Colon (tissue), 2 donors: ENCODE results near the gene SHISA4.
"Not testable (repeated sequence)": the region's sequence is repeated elsewhere in the genome, so short reads cannot be mapped to it uniquely, and the experiment has no call there.

ENCODE experiments used
- FAIRE-seq: peaks from 2 replicates; lab custom pipeline; 2012; peaks lifted over from hg19 to GRCh38; lab: Jason Lieb, UNC
- donor health status: control.
- donor health status: control.

SHISA4 gene

GRCh38 chr1:201930803-201931202 lies 42.1 kb downstream of the SHISA4 start:
- FAIRE-seq = no peak

GRCh38 chr1:201933840-201934430 lies 45.2 kb downstream of the SHISA4 start:
- FAIRE-seq = no peak

- no peak for FAIRE-seq
Measured at GRCh38 chr1:201937624-201938213, 49.0 kb downstream of the SHISA4 start.

GRCh38 chr1:201938440-201939035 lies 49.8 kb downstream of the SHISA4 start:
- no peak for FAIRE-seq

- no peak for FAIRE-seq
Measured at GRCh38 chr1:201939148-201939547, 50.5 kb downstream of the SHISA4 start.

- FAIRE-seq = no peak
Measured at GRCh38 chr1:201939574-201939973, 50.9 kb downstream of the SHISA4 start.

- not testable (repeated sequence) for FAIRE-seq
Measured at GRCh38 chr1:201940316-201940715, 51.6 kb downstream of the SHISA4 start.

GRCh38 chr1:201941420-201942128 lies 52.9 kb downstream of the SHISA4 start:
- FAIRE-seq = no peak

GRCh38 chr1:201942129-201942495 lies 53.4 kb downstream of the SHISA4 start:
- no peak for FAIRE-seq
